Measurements from ENCODE around the gene ZMYM2. TPM values are rescaled to one million over a fixed set of nuclear protein-coding genes. Genes with fewer than 3 reads are reported as not detected.

The ZMYM2 gene
- polyA plus RNA-seq, 1 experiment: 11.6 TPM

DNA sequence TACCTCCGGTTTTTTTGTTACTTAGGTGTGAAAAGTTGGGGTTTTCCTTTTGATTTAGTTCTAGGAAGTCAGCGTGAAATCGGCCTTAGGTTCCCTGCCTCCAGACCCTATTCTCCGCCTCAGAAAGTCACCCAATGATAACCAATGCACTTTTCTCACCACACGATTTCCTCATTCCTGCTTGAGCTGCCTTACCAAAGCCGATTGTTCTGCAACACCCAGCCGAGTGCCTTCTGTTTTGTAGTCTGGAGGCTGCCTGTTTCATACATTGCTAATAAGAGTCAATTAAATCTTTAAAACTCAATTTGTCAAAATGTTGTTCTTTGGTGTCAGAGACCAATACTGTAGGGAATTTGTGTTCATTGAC is 162.6 kb downstream of the ZMYM2 start:
- Histone ChIP-seq H3K36me3 (ENCODE audit: control insufficient read depth, insufficient read depth, low read length) (no peaks in the 10 kb centered on the region), H3K27me3 (ENCODE audit: control insufficient read depth, insufficient read depth, low read length) (no peaks in the 10 kb centered on the region), H3K4me3 (ENCODE audit: low read depth, low read length) (no peak overlapping the region)
- ChIA-PET POLR2A (no interaction called here), CTCF (interaction anchor here (0.7 kb wide), 1 partner anchor 15 kb away, joined by 3 read pairs; no protein-coding TSS in a partner anchor)
- TF ChIP-seq, protein P1, sequence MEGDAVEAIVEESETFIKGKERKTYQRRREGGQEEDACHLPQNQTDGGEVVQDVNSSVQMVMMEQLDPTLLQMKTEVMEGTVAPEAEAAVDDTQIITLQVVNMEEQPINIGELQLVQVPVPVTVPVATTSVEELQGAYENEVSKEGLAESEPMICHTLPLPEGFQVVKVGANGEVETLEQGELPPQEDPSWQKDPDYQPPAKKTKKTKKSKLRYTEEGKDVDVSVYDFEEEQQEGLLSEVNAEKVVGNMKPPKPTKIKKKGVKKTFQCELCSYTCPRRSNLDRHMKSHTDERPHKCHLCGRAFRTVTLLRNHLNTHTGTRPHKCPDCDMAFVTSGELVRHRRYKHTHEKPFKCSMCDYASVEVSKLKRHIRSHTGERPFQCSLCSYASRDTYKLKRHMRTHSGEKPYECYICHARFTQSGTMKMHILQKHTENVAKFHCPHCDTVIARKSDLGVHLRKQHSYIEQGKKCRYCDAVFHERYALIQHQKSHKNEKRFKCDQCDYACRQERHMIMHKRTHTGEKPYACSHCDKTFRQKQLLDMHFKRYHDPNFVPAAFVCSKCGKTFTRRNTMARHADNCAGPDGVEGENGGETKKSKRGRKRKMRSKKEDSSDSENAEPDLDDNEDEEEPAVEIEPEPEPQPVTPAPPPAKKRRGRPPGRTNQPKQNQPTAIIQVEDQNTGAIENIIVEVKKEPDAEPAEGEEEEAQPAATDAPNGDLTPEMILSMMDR (IDR thresholded peaks at IDR 0.05; ENCODE audit: insufficient read depth, low read depth, low read length): no peak
- no peak for DNase-seq (ENCODE audit: low read depth)

DNA sequence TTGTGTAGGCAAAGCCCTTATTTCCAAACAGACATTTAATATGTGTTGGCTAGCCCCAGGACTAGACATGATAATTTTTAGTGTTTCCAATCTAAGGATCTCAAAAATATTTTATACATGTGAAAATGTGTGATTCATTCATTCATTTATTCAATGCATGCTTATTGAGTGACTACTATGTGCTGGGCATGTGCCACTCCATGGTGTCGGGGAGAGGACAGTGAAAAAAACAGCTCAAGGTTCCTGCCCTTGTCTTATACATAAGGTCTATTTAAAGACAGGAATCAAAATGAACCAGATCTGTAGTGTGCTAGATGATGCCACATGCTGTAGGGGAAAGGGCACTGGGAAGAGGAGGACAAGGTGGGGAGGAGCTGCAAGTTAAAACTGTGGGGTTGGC is 165.8 kb downstream of the ZMYM2 start:
- DNase-seq (ENCODE audit: low read depth): no peak
- H3K27me3 ChIP-seq (ENCODE audit: control insufficient read depth, insufficient read depth, low read length): no peaks in the 10 kb centered on the region
- POLR2A ChIA-PET: no interaction called here
- H3K4me3 ChIP-seq (ENCODE audit: low read depth, low read length): no peak overlapping the region
- CTCF ChIA-PET: no interaction called here
- TF ChIP-seq, protein P1 (IDR thresholded peaks at IDR 0.05; ENCODE audit: insufficient read depth, low read depth, low read length): no peak
- H3K36me3 ChIP-seq (ENCODE audit: control insufficient read depth, insufficient read depth, low read length): no peaks in the 10 kb centered on the region

DNA sequence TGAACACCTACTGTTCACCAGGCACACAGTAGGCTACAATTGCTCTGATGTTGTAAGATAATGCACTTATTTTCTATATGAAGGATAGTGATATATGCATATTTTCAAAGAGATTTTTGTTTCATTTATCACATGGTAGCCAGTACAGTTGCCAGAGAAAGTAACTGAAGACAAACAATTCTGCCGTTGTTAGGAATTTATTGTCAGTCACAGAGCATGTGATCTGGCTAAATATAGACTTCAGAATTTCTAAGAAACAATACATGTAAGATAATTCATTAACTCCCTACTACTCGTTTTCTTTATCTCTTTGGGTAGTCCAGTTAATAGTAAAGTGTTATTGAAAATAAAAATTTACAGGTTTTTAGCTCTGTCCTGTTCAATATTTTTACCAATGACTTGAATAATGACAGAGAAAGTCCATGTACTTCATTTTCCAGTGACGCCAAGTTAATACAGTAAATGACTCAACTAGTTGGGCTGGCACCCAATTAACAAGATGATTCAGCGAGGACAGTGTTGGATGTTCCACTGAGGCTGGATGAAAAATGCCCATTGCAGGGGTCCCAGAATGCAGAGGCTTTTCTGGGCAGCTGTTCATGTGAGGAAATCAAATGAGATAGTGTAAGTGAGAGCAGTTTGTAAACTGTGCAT is 166.7 kb downstream of the ZMYM2 start:
- ChIA-PET CTCF (no interaction called here), POLR2A (no interaction called here)
- Histone ChIP-seq H3K36me3 (ENCODE audit: control insufficient read depth, insufficient read depth, low read length) (no peaks in the 10 kb centered on the region), H3K4me3 (ENCODE audit: low read depth, low read length) (no peak overlapping the region), H3K27me3 (ENCODE audit: control insufficient read depth, insufficient read depth, low read length) (no peaks in the 10 kb centered on the region; the same call in 1 of the 2 replicates)
- TF ChIP-seq, protein P1 (IDR thresholded peaks at IDR 0.05; ENCODE audit: insufficient read depth, low read depth, low read length): no peak
- DNase-seq (ENCODE audit: low read depth): peak; percentile 4

DNA sequence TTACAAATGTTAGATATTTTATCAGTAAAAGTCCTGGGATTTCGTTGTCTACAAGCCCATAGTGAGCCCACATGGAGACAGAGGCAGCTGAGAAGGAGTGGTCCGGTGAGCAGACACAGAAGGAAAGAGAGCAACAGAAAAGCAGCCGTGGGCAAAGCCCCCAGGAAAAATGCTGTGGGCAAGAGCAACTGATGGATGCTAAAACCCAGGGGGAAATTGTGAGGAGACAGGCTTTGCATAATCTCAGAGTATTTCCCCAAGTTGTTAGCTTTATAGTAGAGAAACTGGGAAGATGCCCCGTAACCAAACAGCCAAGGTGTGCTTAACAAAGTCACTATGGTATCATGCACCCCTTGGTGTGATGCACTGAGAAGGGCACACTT is 167.2 kb downstream of the ZMYM2 start:
- Histone ChIP-seq H3K27me3 (ENCODE audit: control insufficient read depth, insufficient read depth, low read length) (no peaks in the 10 kb centered on the region; the same call in 1 of the 2 replicates), H3K36me3 (ENCODE audit: control insufficient read depth, insufficient read depth, low read length) (no peaks in the 10 kb centered on the region), H3K4me3 (ENCODE audit: low read depth, low read length) (no peak overlapping the region)
- CTCF ChIA-PET: no interaction called here
- no peak for DNase-seq (ENCODE audit: low read depth)
- TF ChIP-seq, protein P1 (IDR thresholded peaks at IDR 0.05; ENCODE audit: insufficient read depth, low read depth, low read length): no peak
- POLR2A ChIA-PET: no interaction called here

DNA sequence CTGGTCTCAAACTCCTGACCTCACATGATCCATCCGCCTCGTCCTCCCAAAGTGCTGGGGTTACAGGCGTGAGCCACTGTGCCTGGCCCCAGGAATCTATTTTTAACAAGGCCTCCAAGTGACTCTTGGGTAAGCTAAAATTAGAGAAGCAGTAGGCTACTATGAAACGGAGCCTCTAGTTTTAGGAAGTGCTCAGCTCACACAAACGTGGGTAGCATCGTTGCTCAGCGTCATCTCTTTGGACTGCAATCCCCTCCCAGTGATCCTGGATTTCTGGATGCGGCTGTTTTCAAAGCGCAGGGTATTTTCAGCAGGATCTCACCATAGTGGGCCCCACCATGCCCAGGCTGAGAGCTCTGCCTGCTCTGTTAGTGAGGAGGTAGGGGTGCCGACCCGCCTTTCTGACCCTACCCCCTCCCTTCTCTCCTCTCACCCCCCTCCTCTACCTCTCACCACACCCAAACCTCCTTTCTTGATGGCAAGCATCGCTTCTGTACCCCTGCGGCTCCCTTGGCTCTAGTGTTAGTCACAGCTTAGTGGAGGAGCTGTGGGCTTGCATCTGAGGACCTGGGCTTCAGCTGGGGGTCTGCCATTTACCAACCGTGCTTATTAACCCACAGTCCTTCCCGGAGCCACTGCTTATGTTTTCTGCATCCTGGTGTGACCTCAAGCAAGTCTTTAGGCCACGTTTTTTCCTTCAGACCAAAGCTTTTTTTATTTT is 168.2 kb downstream of the ZMYM2 start:
- TF ChIP-seq, protein P1 (IDR thresholded peaks at IDR 0.05; ENCODE audit: insufficient read depth, low read depth, low read length): no peak
- POLR2A ChIA-PET: no interaction called here
- DNase-seq (ENCODE audit: low read depth): no peak
- no peak overlapping the region for H3K4me3 ChIP-seq (ENCODE audit: low read depth, low read length)
- no peaks in the 10 kb centered on the region; the same call in 1 of the 2 replicates for H3K27me3 ChIP-seq (ENCODE audit: control insufficient read depth, insufficient read depth, low read length)
- no peaks in the 10 kb centered on the region for H3K36me3 ChIP-seq (ENCODE audit: control insufficient read depth, insufficient read depth, low read length)
- CTCF ChIA-PET: interaction anchor here (0.6 to 2.4 kb wide), 4 partner anchors 8 to 522 kb away, joined by 4 to 16 read pairs (median 4); no protein-coding TSS in a partner anchor
